ENCODE measurements around the gene LGI1.

Gene LGI1

DNA sequence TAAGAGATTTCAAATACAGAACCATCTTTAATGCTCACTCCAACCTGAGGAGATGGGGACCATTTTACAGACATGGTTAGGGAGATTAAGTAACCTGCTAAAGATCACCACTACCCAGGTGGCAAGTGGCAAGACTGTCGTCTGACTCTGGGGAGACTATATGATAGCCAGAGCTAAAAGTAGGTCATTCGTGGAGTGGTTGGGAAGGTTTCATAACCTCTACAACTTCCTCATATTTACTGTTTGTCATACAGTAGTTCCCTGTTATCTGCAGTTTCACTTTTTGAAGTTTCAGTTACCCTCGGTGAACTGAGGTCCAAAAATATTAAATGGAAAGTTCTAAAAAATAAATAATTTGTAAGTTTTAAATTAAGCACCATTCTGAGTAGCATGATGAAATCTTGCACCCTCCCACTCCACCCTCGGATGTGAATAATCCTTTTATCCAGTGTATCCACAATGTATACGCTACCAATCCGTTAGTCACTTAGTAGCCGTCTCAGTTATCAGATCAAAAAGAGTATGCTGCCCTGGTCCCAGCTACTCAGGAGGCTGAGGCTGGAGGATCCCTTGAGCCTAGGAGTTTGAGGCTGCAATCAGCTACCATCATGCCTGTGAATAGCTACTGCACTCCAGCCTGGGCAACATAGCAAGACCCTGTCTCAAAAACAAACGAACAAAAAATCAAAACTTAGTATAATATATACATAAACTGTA, 14.9 kb upstream of the LGI1 start:
- no peak overlapping the region for H3K4me3 ChIP-seq (ENCODE audit: low read depth, low read length)
- no peak for TF ChIP-seq CTCF (IDR thresholded peaks at IDR 0.05; ENCODE audit: low read depth, low read length, missing control alignments)
- DNase-seq (ENCODE audit: low read depth) = no peak
- in situ Hi-C loops (cut with HindIII; ENCODE audit: low sequenced_read_pairs) = no loop called here

DNA sequence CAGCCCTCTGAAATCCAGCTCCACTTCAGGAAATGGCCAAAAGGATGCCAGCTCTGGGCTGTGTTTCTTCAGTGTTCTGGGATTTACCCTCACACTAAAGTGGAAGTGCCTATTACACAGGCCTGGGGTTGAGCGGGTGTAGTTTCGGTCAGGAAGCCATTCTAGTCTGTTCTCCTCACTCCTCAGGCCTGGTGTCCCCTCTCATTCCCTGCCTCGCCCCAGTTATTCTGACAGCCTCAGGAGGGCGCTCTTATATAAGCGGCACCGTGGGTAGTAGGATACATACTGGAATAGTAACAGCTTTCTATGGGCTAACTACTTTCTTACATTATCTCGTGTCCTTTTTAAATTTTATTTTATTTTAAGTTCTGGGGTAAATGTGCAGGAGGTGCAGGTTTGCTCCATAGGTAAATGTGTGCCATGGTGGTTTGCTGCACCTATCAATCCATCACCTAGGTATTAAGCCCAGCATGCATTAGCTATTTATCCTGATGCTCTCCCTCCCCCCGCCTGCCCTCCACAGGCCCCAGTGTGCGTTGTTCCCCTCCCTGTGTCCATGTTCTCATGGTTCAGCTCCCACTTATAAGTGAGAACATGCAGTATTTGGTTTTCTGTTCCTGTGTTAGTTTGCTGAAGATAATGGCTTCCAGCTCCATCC, 12.2 kb upstream of the LGI1 start:
- in situ Hi-C loops (cut with HindIII; ENCODE audit: low sequenced_read_pairs) = no loop called here
- no peak for DNase-seq (ENCODE audit: low read depth)
- peak; percentile 49 for TF ChIP-seq CTCF (IDR thresholded peaks at IDR 0.05; ENCODE audit: low read depth, low read length, missing control alignments)
- no peak overlapping the region for H3K4me3 ChIP-seq (ENCODE audit: low read depth, low read length)

DNA sequence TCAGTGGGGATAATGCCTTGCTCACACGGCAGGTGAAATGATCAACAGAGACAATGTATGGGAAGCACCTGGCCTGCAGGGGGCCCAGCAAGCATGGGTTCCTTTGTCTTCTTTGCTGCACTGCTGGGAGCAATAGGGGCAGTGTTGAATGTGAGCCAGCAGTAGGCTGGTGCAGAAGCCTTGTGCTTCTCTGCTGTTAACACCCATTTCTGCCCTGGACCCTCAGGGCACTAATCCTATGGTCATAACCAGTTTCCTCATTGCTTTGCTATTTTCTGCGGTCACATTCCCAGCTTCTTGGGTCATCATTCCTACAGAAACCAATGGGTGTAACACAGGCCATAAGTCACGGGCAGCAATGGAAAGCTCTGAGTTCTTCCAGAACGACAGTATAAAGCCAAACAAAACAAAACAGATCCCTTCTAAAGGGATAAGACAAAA, 10.9 kb upstream of the LGI1 start:
- H3K4me3 ChIP-seq (ENCODE audit: low read depth, low read length) = no peak overlapping the region
- peak; percentile 94 for DNase-seq (ENCODE audit: low read depth)
- TF ChIP-seq CTCF (IDR thresholded peaks at IDR 0.05; ENCODE audit: low read depth, low read length, missing control alignments) = peak; percentile 20
- in situ Hi-C loops (cut with HindIII; ENCODE audit: low sequenced_read_pairs) = no loop called here

DNA sequence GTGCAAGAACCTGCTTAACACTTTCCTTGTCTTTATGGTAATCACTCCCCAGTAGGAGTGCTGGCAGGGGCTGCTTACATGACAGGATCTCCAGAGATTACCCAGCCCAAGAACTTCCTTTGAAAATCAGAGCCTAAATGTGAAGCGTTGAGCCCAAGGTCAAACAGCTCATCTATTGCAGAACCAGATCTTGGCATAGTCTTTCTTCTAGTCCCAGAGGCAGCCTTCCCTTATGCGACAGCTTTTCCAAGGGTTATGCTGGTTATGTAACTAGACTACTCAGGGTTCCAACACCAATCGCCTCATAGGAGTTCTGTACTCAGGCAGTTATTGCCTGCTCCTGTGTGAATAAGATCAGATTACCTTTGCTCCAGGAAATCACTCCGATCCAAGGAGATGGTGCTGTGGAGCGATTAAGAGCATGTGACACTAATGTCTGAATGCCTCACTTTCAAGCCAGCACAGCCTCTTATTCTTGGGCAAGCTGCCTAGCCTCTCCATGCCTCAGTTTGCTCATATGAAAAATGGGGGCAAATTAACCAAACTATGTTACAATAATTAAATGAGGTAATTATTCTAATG, 8.4 kb upstream of the LGI1 start:
- no peak for DNase-seq (ENCODE audit: low read depth)
- TF ChIP-seq CTCF (IDR thresholded peaks at IDR 0.05; ENCODE audit: low read depth, low read length, missing control alignments) = no peak
- in situ Hi-C loops (cut with HindIII; ENCODE audit: low sequenced_read_pairs) = no loop called here
- no peak overlapping the region for H3K4me3 ChIP-seq (ENCODE audit: low read depth, low read length)

GRCh38 chr10:93751124-93751523, 6.6 kb upstream of the LGI1 start:
- no peak overlapping the region for H3K4me3 ChIP-seq (ENCODE audit: low read depth, low read length)
- DNase-seq (ENCODE audit: low read depth) = no peak
- in situ Hi-C loops (cut with HindIII; ENCODE audit: low sequenced_read_pairs) = no loop called here
- no peak for TF ChIP-seq CTCF (IDR thresholded peaks at IDR 0.05; ENCODE audit: low read depth, low read length, missing control alignments)

- in situ Hi-C loops (cut with HindIII; ENCODE audit: low sequenced_read_pairs) = no loop called here
- TF ChIP-seq CTCF (IDR thresholded peaks at IDR 0.05; ENCODE audit: low read depth, low read length, missing control alignments) = no peak
- DNase-seq (ENCODE audit: low read depth) = no peak
- peak overlapping the region; percentile 9 for H3K4me3 ChIP-seq (ENCODE audit: low read depth, low read length)
These were observed 5.9 kb upstream of the LGI1 start for GRCh38 chr10:93751832-93752231.
